K562 (cell line): ENCODE data around the gene IMP4. TPM values are rescaled to one million over a fixed set of nuclear protein-coding genes. Genes with fewer than 3 reads are reported as not detected.

Experiments
- ATAC-seq: fragments of 200-7000 bp; cut with Tn5 transposase; 3 replicates; pipeline ENCODE4 v1.9.1; 2020; ENCODE audit warnings: moderate library complexity
- BruUV-seq: library from RNA; stranded (reverse); fragments of 400-500 nt; replicated peaks from 2 replicates; lab custom pipeline; 2021; lab: Mats Ljungman, UMichigan
- CTCF ChIA-PET: fragments of 300-600 bp; formaldehyde crosslinking; extraction: SDS; loops from one replicate; lab custom pipeline; 2021; ENCODE audit warnings: low intra/inter-chr PET ratio; lab: Yijun Ruan, JAX
- POLR2A ChIA-PET: fragments of 300-600, 350-650 bp; sonication (Branson Sonifier 250); formaldehyde crosslinking; extraction: SDS; loops from one replicate; lab custom pipeline; 2021; ENCODE audit warnings: antibody characterized with exemption, inconsistent platforms; lab: Yijun Ruan, JAX
- DNase-seq, 4 experiments: peaks; one replicate each; pipeline versions ENCODE4 v3.0.0 to v3.0.0-alpha.2; 2011 to 2018; ENCODE audit warnings: low spot score in 3 of 4, mixed read lengths in 3 of 4; ENCODE audit errors: extremely low read depth in 1 of 4
- FAIRE-seq: peaks from 2 replicates; lab custom pipeline; 2011; peaks lifted over from hg19 to GRCh38; lab: Jason Lieb, UNC
- H2AFZ ChIP-seq: 2 replicates; pipeline ENCODE4 v1.6.0; 2011; ENCODE audit warnings: low read depth, low read length, control low read depth, inconsistent platforms
- H3K27ac ChIP-seq: fragments of 200-600 bp; 3 replicates; pipeline ENCODE4 v1.8.0; 2011; ENCODE audit warnings: low read depth, mild to moderate bottlenecking, control low read depth, inconsistent platforms, low read length, moderate library complexity, mixed read lengths; ENCODE audit errors: extremely low read depth
- H3K27me3 ChIP-seq, 2 experiments: fragments of 300-600 bp in 1 of 2; 2 replicates in 1 of 2; 3 replicates in 1 of 2; pipeline versions ENCODE4 v1.6.0 to v1.8.0; 2011; ENCODE audit warnings: inconsistent platforms in 2 of 2, low read length in 2 of 2, mild to moderate bottlenecking in 1 of 2, mixed read lengths in 1 of 2, moderate library complexity in 1 of 2; ENCODE audit not compliant: control insufficient read depth in 2 of 2, insufficient read depth in 2 of 2
- H3K36me3 ChIP-seq: fragments of 300-600 bp; 3 replicates; pipeline ENCODE4 v1.8.0; 2011; ENCODE audit warnings: mild to moderate bottlenecking, low read length, inconsistent platforms; ENCODE audit not compliant: control insufficient read depth, insufficient read depth
- H3K4me1 ChIP-seq, 2 experiments: fragments of 200-600 bp in 1 of 2; replicated peaks in 1 of 2; 2 replicates in 1 of 2; 3 replicates in 1 of 2; pipeline versions ENCODE4 v1.5.1 to v1.8.0; 2011; ENCODE audit warnings: inconsistent platforms in 2 of 2, low read length in 2 of 2, mild to moderate bottlenecking in 1 of 2, mixed read lengths in 1 of 2, moderate library complexity in 1 of 2; ENCODE audit not compliant: control insufficient read depth in 2 of 2, insufficient read depth in 2 of 2
- H3K4me2 ChIP-seq: 2 replicates; pipeline ENCODE4 v1.6.1; 2011; ENCODE audit warnings: low read length, control low read depth, inconsistent platforms, mixed read lengths; ENCODE audit not compliant: insufficient read depth
- H3K4me3 ChIP-seq: fragments of 200-600 bp; sonication (generic), shearing (Covaris generic); 2 replicates; pipeline ENCODE4 v1.5.1; 2016; ENCODE audit warnings: control low read depth, inconsistent platforms
- H3K79me2 ChIP-seq: fragments of 200-600 bp; 3 replicates; pipeline ENCODE4 v1.8.0; 2011; ENCODE audit warnings: low read length, inconsistent platforms; ENCODE audit not compliant: control insufficient read depth, insufficient read depth
- H3K9ac ChIP-seq, 2 experiments: 2 replicates each; pipeline versions ENCODE4 v1.6.0 to v1.6.1; 2011; ENCODE audit warnings: low read depth in 2 of 2, low read length in 2 of 2, control low read depth in 1 of 2, inconsistent platforms in 1 of 2, mild to moderate bottlenecking in 1 of 2, mixed read lengths in 1 of 2; ENCODE audit not compliant: insufficient read depth in 1 of 2
- H3K9me1 ChIP-seq: one replicate; pipeline ENCODE4 v1.6.0; 2011; ENCODE audit warnings: inconsistent platforms, mild to moderate bottlenecking, low read length, moderate library complexity; ENCODE audit not compliant: control insufficient read depth, insufficient read depth
- H3K9me3 ChIP-seq: replicated peaks from 2 replicates; pipeline ENCODE4 v1.5.1; 2011; ENCODE audit warnings: low read depth, low read length, inconsistent platforms; ENCODE audit not compliant: control insufficient read depth, insufficient read depth
- H4K20me1 ChIP-seq: replicated peaks from 2 replicates; pipeline ENCODE4 v1.6.1; 2011; ENCODE audit warnings: low read length, inconsistent platforms, mixed read lengths; ENCODE audit not compliant: control insufficient read depth, insufficient read depth
- CBFA2T3 ChIP-seq: fragments of 450-650 bp; IDR thresholded peaks from 2 replicates; pipeline ENCODE4 v1.6.1; 2017
- CEBPG ChIP-seq, 3 experiments: fragments of 200-800 bp in 1 of 3; sonication (Bioruptor generic) in 1 of 3; sonication (generic) in 1 of 3; formaldehyde crosslinking in 1 of 3; IDR thresholded peaks in 2 of 3; conservative IDR thresholded peaks in 1 of 3; 2 replicates each; pipeline versions ENCODE4 v1.6.1 to v1.8.0; 2016 to 2022; ENCODE audit warnings: missing compliant biosample characterization in 2 of 3, missing genetic modification characterization in 2 of 3, mild to moderate bottlenecking in 1 of 3, missing genetic modification reagents in 1 of 3
- CXXC5 ChIP-seq: fragments of 250-450 bp; sonication (Bioruptor Pico); IDR thresholded peaks from 2 replicates; pipeline ENCODE4 v1.8.0; 2022; ENCODE audit warnings: inconsistent platforms, mild to moderate bottlenecking, moderate library complexity
- DACH1 ChIP-seq: fragments of 450-650 bp; IDR thresholded peaks from 2 replicates; pipeline ENCODE4 v1.6.1; 2018; ENCODE audit not compliant: partially characterized antibody
- HMGXB4 ChIP-seq: sonication (generic); formaldehyde crosslinking; IDR thresholded peaks from 2 replicates; pipeline ENCODE4 v1.8.1; 2023; ENCODE audit warnings: mild to moderate bottlenecking, missing genetic modification reagents
- HNRNPH1 ChIP-seq: fragments of 200-400 bp; formaldehyde crosslinking; optimal IDR thresholded peaks from 2 replicates; pipeline ENCODE3; 2017; ENCODE audit warnings: low read depth, mild to moderate bottlenecking, low read length, moderate library complexity
- LCOR ChIP-seq: sonication (generic); formaldehyde crosslinking; IDR thresholded peaks from 2 replicates; pipeline ENCODE4 v1.8.0; 2022; ENCODE audit warnings: mild to moderate bottlenecking, missing genetic modification reagents
- NFATC3 ChIP-seq: fragments of 450-650 bp; IDR thresholded peaks from 2 replicates; pipeline ENCODE4 v1.6.1; 2017; ENCODE audit warnings: mild to moderate bottlenecking
- STAG1 ChIP-seq: sonication (generic); formaldehyde crosslinking; IDR thresholded peaks from 2 replicates; pipeline ENCODE4 v1.5.0; 2020; ENCODE audit warnings: missing genetic modification reagents, borderline replicate concordance
- TBL1XR1 ChIP-seq, 2 experiments: IDR thresholded peaks; 2 replicates each; pipeline ENCODE4 v1.6.1; 2012; ENCODE audit warnings: improper control_type of control experiment in 2 of 2, low read length in 2 of 2, mild to moderate bottlenecking in 1 of 2
- TEAD4 ChIP-seq, 2 experiments: sonication (generic) in 1 of 2; formaldehyde crosslinking in 1 of 2; IDR thresholded peaks; 2 replicates each; pipeline versions ENCODE4 v1.6.1 to v1.8.0; 2012 to 2022; ENCODE audit warnings: borderline replicate concordance in 1 of 2, inconsistent platforms in 1 of 2, low read length in 1 of 2, mild to moderate bottlenecking in 1 of 2, missing genetic modification reagents in 1 of 2
- ZNF175 ChIP-seq: fragments of 200-800 bp; sonication (Bioruptor generic); IDR thresholded peaks from 2 replicates; pipeline ENCODE4 v1.6.1; 2016; ENCODE audit warnings: low read depth, mild to moderate bottlenecking, missing genetic modification characterization, missing compliant biosample characterization
- ZNF780A ChIP-seq: fragments of 250-450 bp; sonication (Bioruptor Pico); IDR thresholded peaks from 2 replicates; pipeline ENCODE4 v1.5.0; 2021; ENCODE audit warnings: mild to moderate bottlenecking
- WGBS: fragments of 100-300 bp; shearing (Covaris generic); methylation state at CpG from one replicate; pipeline ENCODE4 v1.1.6; 2016; ENCODE audit warnings: low coverage, mixed read lengths; ENCODE audit not compliant: insufficient coverage; ENCODE audit errors: missing lambda C conversion rate; 5-methylcytosine and 5-hydroxymethylcytosine counted together
- in situ Hi-C: fragments of 300-500 bp; cut with MboI; formaldehyde crosslinking; loops from 4 replicates; pipeline ENCODE4 v1.15.0; 2018; ENCODE audit warnings: inconsistent platforms, mixed read lengths
- intact Hi-C: fragments of 100-400 bp; cut with micrococcal nuclease; formaldehyde crosslinking; loops from 2 replicates; pipeline ENCODE4 v1.14.2; 2022
- polyA plus RNA-seq, 8 experiments: library from polyadenylated mRNA; depleted of rRNA in 4 of 8; stranded (reverse) in 5 of 8; unstranded in 3 of 8; fragments of >200 nt; fragmentation: Nextera tagmentation in 2 of 8; fragmentation: Illumina TruSeq in 1 of 8; extraction: Ambion mirVana in 2 of 8; extraction: Trizol in 1 of 8; gene quantifications; 2 replicates each; pipeline versions ENCODE4 v1.2.1 to v1.2.3, GENCODE V29; 2011 to 2014; ENCODE audit warnings: inconsistent platforms in 1 of 8, missing spikeins in 1 of 8
- total RNA-seq, 7 experiments: library from RNA; depleted of rRNA in 6 of 7; stranded (reverse); fragments of >200 nt in 6 of 7; fragmentation: Illumina TruSeq in 2 of 7; extraction: Trizol in 2 of 7; gene quantifications; 2 replicates each; pipeline versions ENCODE4 v1.2.1 to v1.2.3, GENCODE V29; 2011 to 2021; ENCODE audit warnings: low replicate concordance in 1 of 7
- TF ChIP-seq, protein P1 (sequence below): fragments of 450-650 bp; IDR thresholded peaks from 2 replicates; pipeline ENCODE4 v1.6.1; 2018; ENCODE audit not compliant: partially characterized antibody

The IMP4 gene
- total and polyA plus RNA-seq, 9 of the 15 experiments (the other 6 are each of a cell fraction or from before 2014, with no cell fraction given): 35.4 to 209 (median 100.0) TPM

- no peaks in the 10 kb centered on the region for H4K20me1 ChIP-seq
- peak overlapping the region; percentile 51 for H3K27ac ChIP-seq
- peaks cover 42 to 46% of the 10 kb centered on the region in 2 experiments for H3K4me1 ChIP-seq
- no peaks in the 10 kb centered on the region for H3K9me1 ChIP-seq
- H3K4me2 ChIP-seq: peak overlapping the region; percentile 67
- peak overlapping the region; percentile 59; the same call in 1 of the 2 replicates for H3K4me3 ChIP-seq
- WGBS: 11% methylated on average over 8 of the region's 10 CpGs
- in situ Hi-C loops: loop anchor here (5.0 to 25.0 kb wide), 3 partner anchors 158 to 1172 kb away; partner anchors contain the start of genes MZT2B and SMPD4
- CTCF ChIA-PET: no interaction called here
- peaks cover 30% of the 10 kb centered on the region for H3K36me3 ChIP-seq
- FAIRE-seq (peak; percentile 96), ATAC-seq (peak; percentile 70), DNase-seq (peak; percentile 63 to 95 (median 74))
- peak overlapping the region; percentile 48 to 62; a peak in 3 of 4 replicates for H3K9ac ChIP-seq
- POLR2A ChIA-PET: interaction anchor here (0.9 kb wide), 1 partner anchor 39 kb away, joined by 4 read pairs; no protein-coding TSS in a partner anchor
- peaks cover 43% of the 10 kb centered on the region for H3K79me2 ChIP-seq
- no peaks in the 10 kb centered on the region for H3K9me3 ChIP-seq
- H3K27me3 ChIP-seq: no peaks in the 10 kb centered on the region
- BruUV-seq: no TSS peak
- peak overlapping the region; percentile 13; the same call in 1 of the 2 replicates for H2AFZ ChIP-seq
- intact Hi-C loops: loop anchor here (5.0 to 10.0 kb wide), 3 partner anchors 85 to 867 kb away; partner anchors contain the start of genes MZT2B, POTEE and SMPD4
- TF ChIP-seq NFATC3: 0 out of 2 replicates have a peak, but pooled peaks have one; percentile 56
- TF ChIP-seq CEBPG (CRISPR knock-in tag; IDR thresholded peaks at IDR 0.05): peak; percentile 95
- peak in 1 of 2 experiments; percentile 82; a peak in 2 of 4 replicates for TF ChIP-seq CEBPG (tag; conservative IDR thresholded peaks at IDR 0.05 in 1 of 2, IDR thresholded peaks at IDR 0.05 in 1 of 2)
- no peak for TF ChIP-seq ZNF780A (CRISPR knock-in tag)
- peak; percentile 76 for TF ChIP-seq TEAD4 (IDR thresholded peaks at IDR 0.05; ENCODE audit: low read length)
- TF ChIP-seq TEAD4 (CRISPR knock-in tag; IDR thresholded peaks at IDR 0.05; ENCODE audit: borderline replicate concordance): no peak
- TF ChIP-seq HMGXB4 (CRISPR knock-in tag): no peak
- TF ChIP-seq CBFA2T3: peak; percentile 91
- TF ChIP-seq CXXC5 (CRISPR knock-in tag): peak; percentile 57
- no peak for TF ChIP-seq DACH1
- TF ChIP-seq TBL1XR1 (IDR thresholded peaks at IDR 0.05; ENCODE audit: low read length in 2 of 2): peak in 1 of 2 experiments; percentile 40; a peak in 1 of 4 replicates
- TF ChIP-seq ZNF175 (CRISPR knock-in tag): peak; percentile 62; the same call in 1 of the 2 replicates
- TF ChIP-seq, protein P1, sequence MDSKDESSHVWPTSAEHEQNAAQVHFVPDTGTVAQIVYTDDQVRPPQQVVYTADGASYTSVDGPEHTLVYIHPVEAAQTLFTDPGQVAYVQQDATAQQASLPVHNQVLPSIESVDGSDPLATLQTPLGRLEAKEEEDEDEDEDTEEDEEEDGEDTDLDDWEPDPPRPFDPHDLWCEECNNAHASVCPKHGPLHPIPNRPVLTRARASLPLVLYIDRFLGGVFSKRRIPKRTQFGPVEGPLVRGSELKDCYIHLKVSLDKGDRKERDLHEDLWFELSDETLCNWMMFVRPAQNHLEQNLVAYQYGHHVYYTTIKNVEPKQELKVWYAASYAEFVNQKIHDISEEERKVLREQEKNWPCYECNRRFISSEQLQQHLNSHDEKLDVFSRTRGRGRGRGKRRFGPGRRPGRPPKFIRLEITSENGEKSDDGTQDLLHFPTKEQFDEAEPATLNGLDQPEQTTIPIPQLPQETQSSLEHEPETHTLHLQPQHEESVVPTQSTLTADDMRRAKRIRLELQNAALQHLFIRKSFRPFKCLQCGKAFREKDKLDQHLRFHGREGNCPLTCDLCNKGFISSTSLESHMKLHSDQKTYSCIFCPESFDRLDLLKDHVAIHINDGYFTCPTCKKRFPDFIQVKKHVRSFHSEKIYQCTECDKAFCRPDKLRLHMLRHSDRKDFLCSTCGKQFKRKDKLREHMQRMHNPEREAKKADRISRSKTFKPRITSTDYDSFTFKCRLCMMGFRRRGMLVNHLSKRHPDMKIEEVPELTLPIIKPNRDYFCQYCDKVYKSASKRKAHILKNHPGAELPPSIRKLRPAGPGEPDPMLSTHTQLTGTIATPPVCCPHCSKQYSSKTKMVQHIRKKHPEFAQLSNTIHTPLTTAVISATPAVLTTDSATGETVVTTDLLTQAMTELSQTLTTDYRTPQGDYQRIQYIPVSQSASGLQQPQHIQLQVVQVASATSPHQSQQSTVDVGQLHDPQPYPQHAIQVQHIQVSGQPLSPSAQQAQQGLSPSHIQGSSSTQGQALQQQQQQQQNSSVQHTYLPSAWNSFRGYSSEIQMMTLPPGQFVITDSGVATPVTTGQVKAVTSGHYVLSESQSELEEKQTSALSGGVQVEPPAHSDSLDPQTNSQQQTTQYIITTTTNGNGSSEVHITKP: peak; percentile 41
- TF ChIP-seq STAG1 (CRISPR knock-in tag): no peak
- TF ChIP-seq LCOR (CRISPR knock-in tag): 0 out of 2 replicates have a peak, but pooled peaks have one; percentile 27
- TF ChIP-seq HNRNPH1: no peak
These were observed 2.6 kb upstream of the IMP4 start for GRCh38 chr2:130339885-130340745.
